ENCODE measurements around the gene BCAS3.

BCAS3 gene

GRCh38 chr17:61221597-61222471, 544.2 kb downstream of the BCAS3 start:
- no peak overlapping the region for H3K27ac ChIP-seq (ENCODE audit: low read depth, low read length, poor library complexity, severe bottlenecking)
- no peaks in the 10 kb centered on the region for H4K20me1 ChIP-seq (ENCODE audit: insufficient read depth, low read length)
- no peaks in the 10 kb centered on the region for H3K36me3 ChIP-seq (ENCODE audit: insufficient read depth, low read length)
- TF ChIP-seq CTCF (IDR thresholded peaks at IDR 0.05; ENCODE audit: low read length) (no peak), EZH2 (IDR thresholded peaks at IDR 0.05; ENCODE audit: borderline replicate concordance, low read length) (no peak)
- no peaks in the 10 kb centered on the region for H3K9me2 ChIP-seq (ENCODE audit: low read depth, low read length)
- no peak overlapping the region for H2AFZ ChIP-seq (ENCODE audit: low read length)
- no peaks in the 10 kb centered on the region for H3K9me3 ChIP-seq (ENCODE audit: low read length)
- no peak overlapping the region for H3K4me3 ChIP-seq (ENCODE audit: low read depth, low read length, poor library complexity, severe bottlenecking)
- no peaks in the 10 kb centered on the region for H3F3A ChIP-seq (ENCODE audit: insufficient read depth, low read length)
- no peak overlapping the region for H3K4me2 ChIP-seq (ENCODE audit: low read length)
- H3K79me2 ChIP-seq (ENCODE audit: insufficient read depth, low read length): no peaks in the 10 kb centered on the region
- H3K4me1 ChIP-seq (ENCODE audit: insufficient read depth, low read length, severe bottlenecking): peaks cover 15% of the 10 kb centered on the region
- H3K27me3 ChIP-seq (ENCODE audit: insufficient read depth, low read length): no peaks in the 10 kb centered on the region
- H3K9ac ChIP-seq (ENCODE audit: low read length): no peak overlapping the region

GRCh38 chr17:61223725-61224124, 546.1 kb downstream of the BCAS3 start:
- no peak overlapping the region for H3K4me3 ChIP-seq (ENCODE audit: low read depth, low read length, poor library complexity, severe bottlenecking)
- no peaks in the 10 kb centered on the region for H4K20me1 ChIP-seq (ENCODE audit: insufficient read depth, low read length)
- no peak overlapping the region for H3K9ac ChIP-seq (ENCODE audit: low read length)
- H3K79me2 ChIP-seq (ENCODE audit: insufficient read depth, low read length): no peaks in the 10 kb centered on the region
- no peak overlapping the region for H3K4me2 ChIP-seq (ENCODE audit: low read length)
- H3K9me2 ChIP-seq (ENCODE audit: low read depth, low read length): no peaks in the 10 kb centered on the region
- H3K36me3 ChIP-seq (ENCODE audit: insufficient read depth, low read length): no peaks in the 10 kb centered on the region
- H3K4me1 ChIP-seq (ENCODE audit: insufficient read depth, low read length, severe bottlenecking): peaks cover 15% of the 10 kb centered on the region
- no peaks in the 10 kb centered on the region for H3K9me3 ChIP-seq (ENCODE audit: low read length)
- H2AFZ ChIP-seq (ENCODE audit: low read length): no peak overlapping the region
- no peak overlapping the region for H3K27ac ChIP-seq (ENCODE audit: low read depth, low read length, poor library complexity, severe bottlenecking)
- H3K27me3 ChIP-seq (ENCODE audit: insufficient read depth, low read length): no peaks in the 10 kb centered on the region
- no peak for TF ChIP-seq EZH2 (IDR thresholded peaks at IDR 0.05; ENCODE audit: borderline replicate concordance, low read length)
- TF ChIP-seq CTCF (IDR thresholded peaks at IDR 0.05; ENCODE audit: low read length): no peak
- H3F3A ChIP-seq (ENCODE audit: insufficient read depth, low read length): no peaks in the 10 kb centered on the region

- H3K9ac ChIP-seq (ENCODE audit: low read length): no peak overlapping the region
- no peaks in the 10 kb centered on the region for H3K9me2 ChIP-seq (ENCODE audit: low read depth, low read length)
- H3F3A ChIP-seq (ENCODE audit: insufficient read depth, low read length): no peaks in the 10 kb centered on the region
- H3K36me3 ChIP-seq (ENCODE audit: insufficient read depth, low read length): no peaks in the 10 kb centered on the region
- no peak overlapping the region for H3K4me3 ChIP-seq (ENCODE audit: low read depth, low read length, poor library complexity, severe bottlenecking)
- H3K4me1 ChIP-seq (ENCODE audit: insufficient read depth, low read length, severe bottlenecking): peaks cover 15% of the 10 kb centered on the region
- H3K79me2 ChIP-seq (ENCODE audit: insufficient read depth, low read length): no peaks in the 10 kb centered on the region
- no peak overlapping the region for H2AFZ ChIP-seq (ENCODE audit: low read length)
- no peaks in the 10 kb centered on the region for H3K27me3 ChIP-seq (ENCODE audit: insufficient read depth, low read length)
- no peaks in the 10 kb centered on the region for H3K9me3 ChIP-seq (ENCODE audit: low read length)
- no peak overlapping the region for H3K4me2 ChIP-seq (ENCODE audit: low read length)
- TF ChIP-seq CTCF (IDR thresholded peaks at IDR 0.05; ENCODE audit: low read length): no peak
- TF ChIP-seq EZH2 (IDR thresholded peaks at IDR 0.05; ENCODE audit: borderline replicate concordance, low read length): no peak
- no peaks in the 10 kb centered on the region for H4K20me1 ChIP-seq (ENCODE audit: insufficient read depth, low read length)
- H3K27ac ChIP-seq (ENCODE audit: low read depth, low read length, poor library complexity, severe bottlenecking): no peak overlapping the region
Observed at GRCh38 chr17:61225178-61225882, 547.7 kb downstream of the BCAS3 start.

Measured in OCI-LY1 (cell line).